ENCODE measurements around the gene HOXB2.
"Not testable (repeated sequence)": the region's sequence is repeated elsewhere in the genome, so short reads cannot be mapped to it uniquely, and the experiment has no call there.

HOXB2 gene

GRCh38 chr17:48513097-48513496, 31.8 kb downstream of the HOXB2 start:
- no peak for DNase-seq

- no peak for DNase-seq
Measured at GRCh38 chr17:48510761-48511604, 33.9 kb downstream of the HOXB2 start.

- DNase-seq, result no peak
Measured at GRCh38 chr17:48510381-48510760, 34.5 kb downstream of the HOXB2 start.

- not testable (repeated sequence) for DNase-seq
Measured at GRCh38 chr17:48509708-48510107, 35.2 kb downstream of the HOXB2 start.

GRCh38 chr17:48506246-48506645, 38.7 kb downstream of the HOXB2 start:
- no peak for DNase-seq

GRCh38 chr17:48505788-48506187, 39.1 kb downstream of the HOXB2 start:
- DNase-seq, result peak; percentile 71

GRCh38 chr17:48504953-48505352, 40.0 kb downstream of the HOXB2 start:
- no peak for DNase-seq

GRCh38 chr17:48503747-48504146, 41.2 kb downstream of the HOXB2 start:
- no peak for DNase-seq

GRCh38 chr17:48502901-48503300, 42.0 kb downstream of the HOXB2 start:
- DNase-seq, result no peak

GRCh38 chr17:48502312-48502711, 42.6 kb downstream of the HOXB2 start:
- DNase-seq, result no peak

GRCh38 chr17:48500435-48501426, 44.2 kb downstream of the HOXB2 start:
- no peak for DNase-seq

- no peak for DNase-seq
Measured at GRCh38 chr17:48499735-48500434, 45.0 kb downstream of the HOXB2 start.

- DNase-seq, result no peak
Measured at GRCh38 chr17:48499248-48499647, 45.7 kb downstream of the HOXB2 start.

GRCh38 chr17:48498164-48498850, 46.6 kb downstream of the HOXB2 start:
- no peak for DNase-seq

- no peak for DNase-seq
Measured at GRCh38 chr17:48497103-48497502, 47.8 kb downstream of the HOXB2 start.

GRCh38 chr17:48494335-48494734, 50.6 kb downstream of the HOXB2 start:
- no peak for DNase-seq
